T-cell (primary cell): ENCODE measurements around the gene ZNRF3. TPM values are rescaled to one million over a fixed set of nuclear protein-coding genes. Genes with fewer than 3 reads are reported as not detected.

Experiments
- ATAC-seq, 4 experiments: fragments of 200-7000 bp in 3 of 4; fragments of 150-1000 bp in 1 of 4; cut with Tn5 transposase; replicated peaks in 1 of 4; 1 replicate in 3 of 4; 2 replicates in 1 of 4; pipeline ENCODE4 v1.10.0; 2021; ENCODE audit warnings: moderate library complexity in 3 of 4, mild to moderate bottlenecking in 2 of 4, moderate number of reproducible peaks in 1 of 4
- CTCF ChIA-PET, 2 donors: fragments of 300-600 bp; sonication (Branson Sonifier 250); formaldehyde crosslinking; loops; one replicate each; lab custom pipeline; 2022; ENCODE audit warnings: antibody characterized with exemption in 2 of 2; lab: Charles Lee
- POLR2A ChIA-PET, 2 donors: fragments of 300-600 bp; sonication (Branson Sonifier 250); formaldehyde crosslinking; loops; one replicate each; lab custom pipeline; 2022; ENCODE audit warnings: antibody characterized with exemption in 2 of 2; lab: Charles Lee
- DNase-seq, 35 experiments: peaks; one replicate each; pipeline versions ENCODE4 v3.0.0 to v3.0.0-alpha.2; 2013 to 2023
- H3K27ac ChIP-seq: one replicate; pipeline ENCODE4 v1.5.1; 2013; ENCODE audit warnings: low read length
- H3K27me3 ChIP-seq, 2 experiments: replicated peaks in 1 of 2; 1 replicate in 1 of 2; 2 replicates in 1 of 2; pipeline versions ENCODE4 v1.6.1 to v1.7.0; 2013; ENCODE audit warnings: low read length in 1 of 2, mixed read lengths in 1 of 2; ENCODE audit not compliant: control insufficient read depth in 2 of 2, insufficient read depth in 2 of 2; ENCODE audit errors: extremely low read depth in 1 of 2
- H3K36me3 ChIP-seq, 2 donors: 1 replicate in 1 of 2; 2 replicates in 1 of 2; pipeline versions ENCODE4 v1.6.1 to v1.7.0; 2013; ENCODE audit warnings: low read length in 1 of 2; ENCODE audit not compliant: control insufficient read depth in 2 of 2, insufficient read depth in 1 of 2; ENCODE audit errors: extremely low read depth in 1 of 2
- H3K4me1 ChIP-seq, 2 experiments: 1 replicate in 1 of 2; 2 replicates in 1 of 2; pipeline versions ENCODE4 v1.6.1 to v1.7.0; 2013; ENCODE audit warnings: low read length in 2 of 2, mixed read lengths in 1 of 2; ENCODE audit not compliant: insufficient read depth in 2 of 2, control insufficient read depth in 1 of 2; ENCODE audit errors: extremely low read depth in 1 of 2
- H3K4me3 ChIP-seq, 2 donors: 1 replicate in 1 of 2; 2 replicates in 1 of 2; pipeline versions ENCODE4 v1.5.1 to v1.7.0; 2013; ENCODE audit warnings: mild to moderate bottlenecking in 2 of 2, low read length in 1 of 2, moderate library complexity in 1 of 2; ENCODE audit not compliant: control insufficient read depth in 1 of 2; ENCODE audit errors: extremely low read depth in 1 of 2
- H3K9me3 ChIP-seq: 2 replicates; pipeline ENCODE4 v1.7.0; 2013
- H3K27ac Mint-ChIP-seq, 2 donors: one replicate each; pipeline ENCODE4 v1.8.0; 2020 to 2021; ENCODE audit warnings: mild to moderate bottlenecking in 2 of 2, mixed read lengths in 2 of 2
- H3K27me3 Mint-ChIP-seq, 2 donors: one replicate each; pipeline ENCODE4 v1.8.0; 2021 to 2022; ENCODE audit warnings: mixed read lengths in 2 of 2
- H3K36me3 Mint-ChIP-seq: one replicate; pipeline ENCODE4 v1.8.0; 2021; ENCODE audit warnings: mixed read lengths
- H3K4me1 Mint-ChIP-seq, 3 donors: one replicate each; pipeline ENCODE4 v1.8.0; 2020 to 2022; ENCODE audit warnings: mixed read lengths in 3 of 3, mild to moderate bottlenecking in 1 of 3
- H3K4me3 Mint-ChIP-seq, 3 donors: one replicate each; pipeline ENCODE4 v1.8.0; 2020 to 2022; ENCODE audit warnings: mild to moderate bottlenecking in 3 of 3, mixed read lengths in 3 of 3, moderate library complexity in 3 of 3
- H3K9me3 Mint-ChIP-seq, 3 donors: one replicate each; pipeline ENCODE4 v1.8.0; 2020 to 2022; ENCODE audit warnings: mixed read lengths in 3 of 3
- WGBS: methylation state at CpG from one replicate; pipeline ENCODE4 v1.1.5; 2013; ENCODE audit warnings: missing lambda C conversion rate; ENCODE audit not compliant: insufficient coverage; 5-methylcytosine and 5-hydroxymethylcytosine counted together
- total RNA-seq, 35 experiments: library from RNA in 6 of 35; stranded (reverse) in 6 of 35; fragments of 120-200 nt in 1 of 35; gene quantifications; one replicate each; pipeline versions ENCODE4 v1.2.1 to v1.2.4 and lab custom pipeline; 2013 to 2026

The ZNRF3 gene
- total RNA-seq, 5 donors from 2014 or later (not counting 1 experiment from before 2014, with no cell fraction given), result 0.70 to 2.1 (median 1.1) TPM

DNA sequence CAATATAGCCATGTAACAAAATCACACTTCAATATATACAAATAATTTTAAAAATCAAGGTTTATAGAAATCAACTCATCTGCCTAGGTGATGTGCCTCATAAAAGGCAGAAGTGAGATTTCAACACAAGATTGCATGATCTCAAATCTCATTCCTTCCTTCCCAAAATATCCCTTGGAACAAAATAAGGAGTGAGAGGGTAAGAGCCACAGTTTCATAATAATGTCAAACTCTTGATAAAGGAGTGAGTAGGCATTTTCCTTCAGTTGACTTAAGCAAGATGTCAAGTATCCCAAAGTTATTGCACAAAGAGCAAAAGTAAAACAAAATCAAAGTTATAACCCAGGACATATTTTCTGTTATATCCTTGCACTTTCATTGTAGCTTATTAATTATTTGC is 97.0 kb downstream of the ZNRF3 start:
- no peaks in the 10 kb centered on the region for H3K9me3 ChIP-seq
- ATAC-seq, result no peak
- H3K27me3 Mint-ChIP-seq, result peaks cover 36% of the 10 kb centered on the region in 2 donors
- H3K27ac Mint-ChIP-seq, result no peak overlapping the region
- H3K4me1 ChIP-seq, result no peaks in the 10 kb centered on the region
- peaks cover 0 to 2% (median 0%) of the 10 kb centered on the region in 3 donors for H3K4me1 Mint-ChIP-seq
- DNase-seq, result no peak
- peaks cover 4% of the 10 kb centered on the region for H3K36me3 Mint-ChIP-seq
- ChIA-PET CTCF (no interaction called here), POLR2A (interaction anchor here in 1 of 2 donors (0.6 kb wide), 1 partner anchor 24 kb away, joined by 3 read pairs; no protein-coding TSS in a partner anchor)
- peaks cover 0 to 4% (median 0%) of the 10 kb centered on the region in 3 donors for H3K9me3 Mint-ChIP-seq
- H3K4me3 ChIP-seq, result no peak overlapping the region
- H3K4me3 Mint-ChIP-seq, result no peak overlapping the region
- peaks cover 0 to 10% of the 10 kb centered on the region in 2 experiments for H3K27me3 ChIP-seq
- H3K36me3 ChIP-seq, result no peaks in the 10 kb centered on the region
- H3K27ac ChIP-seq, result no peak overlapping the region

DNA sequence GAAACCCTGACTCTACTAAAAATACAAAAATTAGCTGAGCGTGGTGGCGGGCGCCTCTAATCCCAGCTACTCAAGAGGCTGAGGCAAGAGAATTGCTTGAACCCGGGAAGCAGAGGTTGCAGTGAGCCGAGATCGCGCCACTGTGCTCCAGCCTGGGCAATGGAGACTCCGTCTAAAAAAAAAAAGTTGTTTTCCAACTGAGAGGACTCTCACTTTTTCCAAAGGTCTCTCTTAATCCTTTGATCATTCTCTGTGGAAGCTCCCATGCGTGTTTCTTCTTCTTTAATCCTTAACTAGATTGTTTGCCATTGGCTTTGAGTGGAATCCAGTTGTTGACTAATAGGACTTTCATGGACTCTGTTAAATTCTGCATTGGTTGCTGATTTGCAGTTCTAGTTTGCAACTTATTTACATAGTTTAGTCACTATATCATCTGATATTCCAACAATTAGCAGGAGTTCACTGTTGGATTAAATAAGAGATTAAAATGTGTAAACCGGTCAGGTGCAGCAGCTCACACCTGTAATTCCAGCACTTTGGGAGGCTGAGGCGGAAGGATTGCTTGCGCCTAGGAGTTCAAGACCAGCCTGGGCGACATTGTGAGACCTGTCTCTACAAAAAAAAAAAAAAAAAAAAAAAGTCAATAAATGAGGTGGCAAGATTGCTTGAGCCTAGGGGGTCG is 98.6 kb downstream of the ZNRF3 start:
- no peak overlapping the region for H3K27ac ChIP-seq
- Mint-ChIP-seq H3K36me3 (peaks cover 8% of the 10 kb centered on the region), H3K27me3 (peaks cover 25 to 29% of the 10 kb centered on the region in 2 donors), H3K9me3 (peaks cover 0 to 5% (median 0%) of the 10 kb centered on the region in 3 donors), H3K27ac (no peak overlapping the region), H3K4me1 (peaks cover 0 to 2% (median 0%) of the 10 kb centered on the region in 3 donors), H3K4me3 (no peak overlapping the region)
- DNase-seq, result no peak
- ATAC-seq, result no peak
- no peaks in the 10 kb centered on the region for H3K36me3 ChIP-seq
- H3K4me1 ChIP-seq, result no peaks in the 10 kb centered on the region
- CTCF ChIA-PET, result no interaction called here
- H3K9me3 ChIP-seq, result no peaks in the 10 kb centered on the region
- peaks cover 0 to 10% of the 10 kb centered on the region in 2 experiments for H3K27me3 ChIP-seq
- 97% methylated on average over 8 of the region's 14 CpGs for WGBS
- no peak overlapping the region for H3K4me3 ChIP-seq
- POLR2A ChIA-PET, result no interaction called here

DNA sequence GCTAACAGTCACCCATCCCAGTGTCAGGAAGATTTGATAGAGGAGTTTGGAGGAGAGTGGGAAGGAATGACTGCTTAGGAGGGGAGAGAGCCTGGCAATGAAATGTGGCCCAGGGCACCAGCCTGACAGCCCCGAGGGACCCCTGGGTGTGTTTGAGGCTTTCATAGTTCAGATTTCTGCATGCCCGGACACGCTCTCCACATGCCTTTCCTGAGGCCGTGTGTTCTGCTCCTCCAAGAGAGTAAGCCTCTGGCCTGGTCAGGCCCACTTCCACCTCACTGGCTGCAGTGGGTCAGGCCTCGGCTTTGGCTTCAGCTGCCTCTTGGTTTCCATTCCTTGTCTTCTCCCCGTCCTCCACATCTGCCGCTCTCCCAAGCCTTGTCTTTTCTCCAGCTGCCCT is 99.8 kb downstream of the ZNRF3 start:
- Histone ChIP-seq H3K4me1 (no peaks in the 10 kb centered on the region), H3K27ac (no peak overlapping the region), H3K9me3 (no peaks in the 10 kb centered on the region), H3K27me3 (peaks cover 0 to 12% of the 10 kb centered on the region in 2 experiments), H3K36me3 (no peaks in the 10 kb centered on the region), H3K4me3 (no peak overlapping the region)
- H3K27me3 Mint-ChIP-seq, result peaks cover 17 to 22% of the 10 kb centered on the region in 2 donors
- H3K36me3 Mint-ChIP-seq, result peaks cover 16% of the 10 kb centered on the region
- 94% methylated on average over 7 of the region's 7 CpGs for WGBS
- H3K27ac Mint-ChIP-seq, result no peak overlapping the region
- ChIA-PET CTCF (no interaction called here), POLR2A (no interaction called here)
- no peak for ATAC-seq
- peaks cover 0 to 5% (median 0%) of the 10 kb centered on the region in 3 donors for H3K9me3 Mint-ChIP-seq
- no peak overlapping the region for H3K4me3 Mint-ChIP-seq
- H3K4me1 Mint-ChIP-seq, result no peaks in the 10 kb centered on the region
- DNase-seq, result no peak

DNA sequence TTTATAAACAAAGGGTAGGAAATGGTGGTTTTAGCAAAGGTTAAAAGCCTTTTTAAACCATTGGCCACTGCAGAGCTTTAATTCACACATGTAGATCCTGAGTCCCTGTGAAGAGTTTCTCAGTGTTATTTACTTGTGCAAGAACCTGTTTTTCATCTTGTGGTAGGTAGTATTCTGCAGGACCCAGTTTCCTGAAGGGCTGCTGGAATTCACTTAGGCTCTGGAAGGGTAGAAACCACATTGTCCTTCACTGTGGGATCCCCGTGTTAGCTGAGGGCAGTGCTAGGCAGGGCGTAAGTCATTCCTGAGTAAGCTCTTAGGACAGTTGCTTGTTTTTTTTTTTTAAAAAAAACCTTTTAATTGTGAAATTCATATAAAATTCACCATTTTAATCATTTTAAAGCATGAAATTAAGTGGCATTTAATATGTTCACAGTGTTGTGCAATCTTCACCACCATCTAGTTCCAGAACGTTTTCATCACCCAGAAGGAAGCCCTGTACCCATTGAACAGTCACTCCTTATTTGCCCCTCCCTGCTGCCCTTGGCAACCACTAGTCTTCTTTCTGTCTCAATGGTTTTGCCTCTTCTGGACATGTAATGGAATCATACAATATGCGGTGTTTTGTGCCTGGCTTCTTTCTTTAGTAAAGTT is 100.5 kb downstream of the ZNRF3 start:
- no CpG with 5 or more reads among the region's 4 CpGs for WGBS
- no peak overlapping the region for H3K4me3 Mint-ChIP-seq
- Histone ChIP-seq H3K36me3 (no peaks in the 10 kb centered on the region), H3K27ac (no peak overlapping the region), H3K27me3 (peaks cover 0 to 10% of the 10 kb centered on the region in 2 experiments), H3K4me3 (no peak overlapping the region), H3K9me3 (no peaks in the 10 kb centered on the region), H3K4me1 (no peaks in the 10 kb centered on the region)
- H3K36me3 Mint-ChIP-seq, result peaks cover 16% of the 10 kb centered on the region
- CTCF ChIA-PET, result no interaction called here
- POLR2A ChIA-PET, result no interaction called here
- H3K4me1 Mint-ChIP-seq, result no peaks in the 10 kb centered on the region
- H3K27me3 Mint-ChIP-seq, result peaks cover 12 to 18% of the 10 kb centered on the region in 2 donors
- DNase-seq, result no peak
- no peak for ATAC-seq
- H3K27ac Mint-ChIP-seq, result no peak overlapping the region
- peaks cover 0 to 5% (median 0%) of the 10 kb centered on the region in 3 donors for H3K9me3 Mint-ChIP-seq

DNA sequence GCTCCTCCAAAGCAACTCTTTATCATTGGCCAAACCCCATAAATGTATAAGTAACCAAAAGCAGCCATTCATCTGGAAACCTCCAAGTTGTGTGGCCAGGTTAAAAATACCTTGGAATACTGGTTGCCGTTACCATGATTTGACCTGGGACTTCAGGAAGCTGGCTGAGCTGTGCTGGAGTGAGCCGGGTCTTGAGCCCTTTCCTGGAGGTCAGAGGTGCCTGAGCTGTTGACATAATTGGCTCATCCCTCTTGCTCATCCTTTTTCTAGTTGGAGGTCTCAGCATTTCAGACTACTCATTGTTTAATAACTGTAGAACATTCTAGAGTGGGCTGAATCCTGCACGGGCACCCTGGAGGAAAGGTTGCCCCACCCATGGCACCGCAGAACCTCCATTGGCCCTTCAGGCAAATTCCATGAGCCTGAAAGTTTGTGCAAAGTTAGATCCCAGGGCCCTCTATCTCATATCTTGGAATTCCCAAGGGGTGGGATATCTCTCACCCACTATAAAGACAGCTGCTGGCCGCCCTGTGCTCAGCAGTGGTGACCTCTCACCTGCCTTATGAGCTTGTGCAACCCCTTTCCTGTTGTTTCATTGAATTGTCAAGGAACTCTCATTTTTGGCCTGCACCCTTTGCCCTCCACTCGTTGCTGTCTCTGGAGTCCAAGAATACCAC is 101.2 kb downstream of the ZNRF3 start:
- no peaks in the 10 kb centered on the region for H3K9me3 ChIP-seq
- ATAC-seq (no peak), DNase-seq (no peak)
- H3K36me3 ChIP-seq, result no peaks in the 10 kb centered on the region
- 79% methylated on average over 5 of the region's 6 CpGs for WGBS
- H3K36me3 Mint-ChIP-seq, result peaks cover 16% of the 10 kb centered on the region
- no peak overlapping the region for H3K27ac Mint-ChIP-seq
- ChIA-PET CTCF (no interaction called here), POLR2A (no interaction called here)
- H3K27me3 Mint-ChIP-seq, result peaks cover 7 to 12% of the 10 kb centered on the region in 2 donors
- peaks cover 0 to 3% of the 10 kb centered on the region in 2 experiments for H3K27me3 ChIP-seq
- no peak overlapping the region for H3K27ac ChIP-seq
- peaks cover 0 to 5% (median 0%) of the 10 kb centered on the region in 3 donors for H3K9me3 Mint-ChIP-seq
- no peak overlapping the region for H3K4me3 ChIP-seq
- H3K4me1 Mint-ChIP-seq, result no peaks in the 10 kb centered on the region
- H3K4me3 Mint-ChIP-seq, result no peak overlapping the region
- H3K4me1 ChIP-seq, result no peaks in the 10 kb centered on the region

DNA sequence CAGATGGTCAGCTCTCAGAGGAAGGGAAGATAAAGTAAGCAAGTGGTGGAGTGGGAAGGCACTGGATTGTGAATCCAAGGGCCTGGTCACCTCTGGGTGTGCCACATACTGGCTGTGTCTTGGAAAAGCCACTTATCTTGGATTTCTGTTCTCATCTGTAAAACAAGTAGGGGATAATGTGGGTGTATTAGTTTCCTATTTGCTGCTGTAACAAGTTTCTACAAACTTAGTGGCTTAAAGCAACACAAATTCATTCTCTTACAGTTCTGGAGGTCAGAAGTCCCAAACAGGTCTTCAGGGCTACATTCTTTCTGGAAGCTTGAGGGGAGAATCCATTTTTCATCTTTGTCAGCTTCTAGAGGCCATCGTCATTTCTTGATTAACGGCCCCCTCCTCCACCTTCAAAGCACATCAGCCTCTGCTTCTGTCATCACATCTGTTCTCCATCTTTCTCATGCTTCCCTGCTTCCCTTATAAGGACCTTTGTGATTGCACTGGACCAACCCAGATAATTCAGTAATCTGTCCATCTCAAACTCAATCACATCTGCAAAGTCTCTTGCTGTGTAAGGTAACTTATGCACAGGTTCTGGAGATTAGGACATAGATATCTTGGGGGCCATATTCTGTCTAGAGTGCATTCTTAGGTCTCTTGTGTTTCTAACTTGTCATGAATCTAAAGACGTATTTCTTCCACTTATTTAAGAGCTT is 102.4 kb downstream of the ZNRF3 start:
- Mint-ChIP-seq H3K36me3 (peaks cover 20% of the 10 kb centered on the region), H3K9me3 (peaks cover 0 to 5% (median 0%) of the 10 kb centered on the region in 3 donors), H3K27me3 (peaks cover 5 to 13% of the 10 kb centered on the region in 2 donors), H3K4me1 (no peaks in the 10 kb centered on the region), H3K4me3 (no peak overlapping the region), H3K27ac (no peak overlapping the region)
- no peak for DNase-seq
- Histone ChIP-seq H3K27ac (no peak overlapping the region), H3K9me3 (no peaks in the 10 kb centered on the region), H3K27me3 (peaks cover 0 to 3% of the 10 kb centered on the region in 2 experiments), H3K4me1 (no peaks in the 10 kb centered on the region), H3K36me3 (no peaks in the 10 kb centered on the region), H3K4me3 (no peak overlapping the region)
- WGBS, result 90% methylated on average over 2 of the region's 3 CpGs
- ChIA-PET POLR2A (no interaction called here), CTCF (interaction anchor here in 1 of 2 donors (0.6 kb wide), 1 partner anchor 78 kb away, joined by 3 read pairs; no protein-coding TSS in a partner anchor)
- ATAC-seq, result no peak
